Tibial nerve (tissue), 4 donors: ENCODE measurements around the gene PNMA6A. TPM values are rescaled to one million over a fixed set of nuclear protein-coding genes. Genes with fewer than 3 reads are reported as not detected.

Experiments used
- small RNA-seq: library from RNA; depleted of rRNA; stranded (forward); fragments of <200 nt; gene quantifications from one replicate; pipeline ENCODE3, GENCODE V24; 2016
- total RNA-seq, 4 donors: library from RNA; depleted of rRNA; stranded (reverse); fragments of >200 nt; gene quantifications; one replicate each; pipeline ENCODE4 v1.1.0, GENCODE V29; 2016

PNMA6A gene
- total RNA-seq, 4 donors from 2014 or later, result 1.8 to 3.6 (median 2.2) TPM

Small RNAs within 50 kb of the gene (small RNA-seq; reads per million reads assigned to genes)
- not detected for gene AC243428.1

Other genes starting within 250 kb of the PNMA6A start
- 10 to 100 TPM; 21.6 to 43.7 (median 28.3) TPM for gene CETN2, start 241.7 kb upstream of the PNMA6A start, total RNA-seq
- 10 to 100 TPM in 3 of 4 donors, 1 to 10 TPM in 1; 8.0 to 16.8 (median 12.5) TPM for gene NSDHL, start 241.4 kb upstream of the PNMA6A start, total RNA-seq
- gene ZNF185, start 174.4 kb upstream of the PNMA6A start, total RNA-seq, result 10 to 100 TPM; 17.1 to 55.1 (median 28.6) TPM
- not detected for gene PNMA5, start 78.3 kb upstream of the PNMA6A start, total RNA-seq
- under 1 TPM in 3 of 4 donors, not detected in 1; 0.20 to 0.30 (median 0.21) TPM for gene PNMA3, start 16.0 kb upstream of the PNMA6A start, total RNA-seq
- not detected for gene MAGEA1, start 106.8 kb downstream of the PNMA6A start, total RNA-seq
- gene PNMA6F, start 249.3 kb downstream of the PNMA6A start, total RNA-seq, result under 1 TPM in 1 of 4 donors, not detected in 3; 0.59 TPM